Measurements from ENCODE around the gene TBXA2R. TPM values are rescaled to one million over a fixed set of nuclear protein-coding genes. Genes with fewer than 3 reads are reported as not detected.
A peak's percentile ranks its signal among the peaks of the same experiment; 100 is the strongest.

Gene TBXA2R
- total and polyA plus RNA-seq, 2 experiments from 2014 or later = 0.42 to 0.73 TPM

DNA sequence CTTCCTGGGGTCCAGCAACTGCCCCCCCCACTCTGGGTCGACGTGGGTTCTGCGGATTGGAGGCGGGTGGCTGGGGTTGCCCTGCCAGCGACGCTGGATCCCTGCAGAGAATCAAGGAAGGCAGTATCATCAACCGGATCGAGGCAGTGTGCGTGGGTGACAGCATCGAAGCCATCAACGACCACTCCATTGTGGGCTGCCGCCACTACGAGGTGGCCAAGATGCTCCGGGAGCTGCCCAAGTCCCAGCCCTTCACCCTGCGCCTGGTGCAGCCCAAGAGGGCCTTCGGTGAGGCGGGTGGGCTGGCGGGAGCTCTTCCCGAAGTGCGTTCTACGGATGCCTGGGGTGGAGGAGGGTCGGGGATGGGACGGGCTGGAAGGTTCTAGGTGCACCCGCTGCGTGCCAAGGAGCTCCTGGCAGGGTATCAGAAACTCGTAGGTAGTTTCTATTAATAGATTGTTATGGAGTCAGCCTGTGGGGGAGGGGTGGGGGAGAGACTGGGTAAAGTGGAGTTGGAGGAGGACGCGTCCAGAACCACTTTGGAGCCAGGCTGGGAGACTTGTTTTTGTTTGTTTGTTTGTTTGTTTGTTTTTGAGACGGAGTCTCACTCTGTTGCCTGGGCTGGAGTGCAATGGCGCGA lies 19.8 kb downstream of the TBXA2R start:
- peak; percentile 20 for ATAC-seq
- no peak for DNase-seq (ENCODE audit: low spot score)
- no peaks in the 10 kb centered on the region for H3K36me3 ChIP-seq (ENCODE audit: insufficient read depth)
- no peak overlapping the region for H3K4me3 Mint-ChIP-seq
- H3F3A ChIP-seq (replicated peaks; ENCODE audit: low read depth) = peaks cover 6% of the 10 kb centered on the region; the same call in 1 of the 2 replicates
- no peak overlapping the region for H3K27ac Mint-ChIP-seq
- H2AFZ ChIP-seq = no peak overlapping the region
- H3K9me3 Mint-ChIP-seq = peaks cover 17% of the 10 kb centered on the region
- no peak for TF ChIP-seq EZH2phosphoT487 (IDR thresholded peaks at IDR 0.05; ENCODE audit: unreplicated experiment)
- no peak for TF ChIP-seq ZNF331 (CRISPR knock-in tag; IDR thresholded peaks at IDR 0.05; ENCODE audit: low read depth)
- no peak for TF ChIP-seq POLR2AphosphoS5 (IDR thresholded peaks at IDR 0.05; ENCODE audit: low read depth)
- TF ChIP-seq, protein P1, sequence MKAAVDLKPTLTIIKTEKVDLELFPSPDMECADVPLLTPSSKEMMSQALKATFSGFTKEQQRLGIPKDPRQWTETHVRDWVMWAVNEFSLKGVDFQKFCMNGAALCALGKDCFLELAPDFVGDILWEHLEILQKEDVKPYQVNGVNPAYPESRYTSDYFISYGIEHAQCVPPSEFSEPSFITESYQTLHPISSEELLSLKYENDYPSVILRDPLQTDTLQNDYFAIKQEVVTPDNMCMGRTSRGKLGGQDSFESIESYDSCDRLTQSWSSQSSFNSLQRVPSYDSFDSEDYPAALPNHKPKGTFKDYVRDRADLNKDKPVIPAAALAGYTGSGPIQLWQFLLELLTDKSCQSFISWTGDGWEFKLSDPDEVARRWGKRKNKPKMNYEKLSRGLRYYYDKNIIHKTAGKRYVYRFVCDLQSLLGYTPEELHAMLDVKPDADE (IDR thresholded peaks at IDR 0.05) = no peak
- TF ChIP-seq NANOG (IDR thresholded peaks at IDR 0.05; ENCODE audit: borderline replicate concordance) = no peak
- no peaks in the 10 kb centered on the region for H3K79me2 ChIP-seq (replicated peaks; ENCODE audit: insufficient read depth)
- peaks cover 47% of the 10 kb centered on the region for H3K27me3 ChIP-seq (ENCODE audit: insufficient read depth)
- no peak overlapping the region for H3K4me2 ChIP-seq
- no peaks in the 10 kb centered on the region for H4K20me1 ChIP-seq (replicated peaks; ENCODE audit: insufficient read depth)
- peaks cover 3% of the 10 kb centered on the region; the same call in 2 of the 3 replicates for H3K36me3 Mint-ChIP-seq (ENCODE audit: low read depth)
- H3K4me3 ChIP-seq = no peak overlapping the region
- peaks cover 16% of the 10 kb centered on the region for H3K27me3 Mint-ChIP-seq (ENCODE audit: insufficient read depth, low read depth, poor library complexity)
- no peaks in the 10 kb centered on the region for H3K4me1 Mint-ChIP-seq
- H3K27ac ChIP-seq (ENCODE audit: low read depth) = no peak overlapping the region
- no peaks in the 10 kb centered on the region for H3K9me2 ChIP-seq (ENCODE audit: insufficient read depth)
- H3K4me1 ChIP-seq (ENCODE audit: insufficient read depth) = no peaks in the 10 kb centered on the region

DNA sequence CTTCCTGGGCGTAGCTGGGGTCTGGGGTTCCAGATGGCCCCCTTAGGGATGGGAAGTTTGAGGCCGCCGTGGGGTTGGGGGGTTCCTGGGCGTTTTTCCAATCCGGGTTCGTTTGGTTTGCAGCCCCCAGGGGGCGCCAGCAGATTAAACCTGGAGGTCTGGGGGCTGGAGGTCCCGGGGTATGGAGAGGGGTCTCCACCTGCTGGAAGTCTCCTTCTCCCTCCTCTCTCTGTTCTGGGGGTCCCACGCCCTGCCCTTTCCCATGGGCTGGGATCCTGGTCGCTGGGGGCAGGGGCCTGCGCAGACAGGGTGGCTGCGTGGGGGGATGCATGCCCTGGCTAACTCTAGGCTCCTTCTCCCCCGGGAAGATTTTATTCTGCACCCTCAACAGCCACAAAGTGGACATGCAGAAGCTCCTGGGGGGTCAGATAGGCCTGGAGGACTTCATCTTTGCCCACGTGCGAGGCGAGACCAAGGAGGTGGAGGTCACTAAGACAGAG lies 20.5 kb downstream of the TBXA2R start:
- TF ChIP-seq, protein P2, sequence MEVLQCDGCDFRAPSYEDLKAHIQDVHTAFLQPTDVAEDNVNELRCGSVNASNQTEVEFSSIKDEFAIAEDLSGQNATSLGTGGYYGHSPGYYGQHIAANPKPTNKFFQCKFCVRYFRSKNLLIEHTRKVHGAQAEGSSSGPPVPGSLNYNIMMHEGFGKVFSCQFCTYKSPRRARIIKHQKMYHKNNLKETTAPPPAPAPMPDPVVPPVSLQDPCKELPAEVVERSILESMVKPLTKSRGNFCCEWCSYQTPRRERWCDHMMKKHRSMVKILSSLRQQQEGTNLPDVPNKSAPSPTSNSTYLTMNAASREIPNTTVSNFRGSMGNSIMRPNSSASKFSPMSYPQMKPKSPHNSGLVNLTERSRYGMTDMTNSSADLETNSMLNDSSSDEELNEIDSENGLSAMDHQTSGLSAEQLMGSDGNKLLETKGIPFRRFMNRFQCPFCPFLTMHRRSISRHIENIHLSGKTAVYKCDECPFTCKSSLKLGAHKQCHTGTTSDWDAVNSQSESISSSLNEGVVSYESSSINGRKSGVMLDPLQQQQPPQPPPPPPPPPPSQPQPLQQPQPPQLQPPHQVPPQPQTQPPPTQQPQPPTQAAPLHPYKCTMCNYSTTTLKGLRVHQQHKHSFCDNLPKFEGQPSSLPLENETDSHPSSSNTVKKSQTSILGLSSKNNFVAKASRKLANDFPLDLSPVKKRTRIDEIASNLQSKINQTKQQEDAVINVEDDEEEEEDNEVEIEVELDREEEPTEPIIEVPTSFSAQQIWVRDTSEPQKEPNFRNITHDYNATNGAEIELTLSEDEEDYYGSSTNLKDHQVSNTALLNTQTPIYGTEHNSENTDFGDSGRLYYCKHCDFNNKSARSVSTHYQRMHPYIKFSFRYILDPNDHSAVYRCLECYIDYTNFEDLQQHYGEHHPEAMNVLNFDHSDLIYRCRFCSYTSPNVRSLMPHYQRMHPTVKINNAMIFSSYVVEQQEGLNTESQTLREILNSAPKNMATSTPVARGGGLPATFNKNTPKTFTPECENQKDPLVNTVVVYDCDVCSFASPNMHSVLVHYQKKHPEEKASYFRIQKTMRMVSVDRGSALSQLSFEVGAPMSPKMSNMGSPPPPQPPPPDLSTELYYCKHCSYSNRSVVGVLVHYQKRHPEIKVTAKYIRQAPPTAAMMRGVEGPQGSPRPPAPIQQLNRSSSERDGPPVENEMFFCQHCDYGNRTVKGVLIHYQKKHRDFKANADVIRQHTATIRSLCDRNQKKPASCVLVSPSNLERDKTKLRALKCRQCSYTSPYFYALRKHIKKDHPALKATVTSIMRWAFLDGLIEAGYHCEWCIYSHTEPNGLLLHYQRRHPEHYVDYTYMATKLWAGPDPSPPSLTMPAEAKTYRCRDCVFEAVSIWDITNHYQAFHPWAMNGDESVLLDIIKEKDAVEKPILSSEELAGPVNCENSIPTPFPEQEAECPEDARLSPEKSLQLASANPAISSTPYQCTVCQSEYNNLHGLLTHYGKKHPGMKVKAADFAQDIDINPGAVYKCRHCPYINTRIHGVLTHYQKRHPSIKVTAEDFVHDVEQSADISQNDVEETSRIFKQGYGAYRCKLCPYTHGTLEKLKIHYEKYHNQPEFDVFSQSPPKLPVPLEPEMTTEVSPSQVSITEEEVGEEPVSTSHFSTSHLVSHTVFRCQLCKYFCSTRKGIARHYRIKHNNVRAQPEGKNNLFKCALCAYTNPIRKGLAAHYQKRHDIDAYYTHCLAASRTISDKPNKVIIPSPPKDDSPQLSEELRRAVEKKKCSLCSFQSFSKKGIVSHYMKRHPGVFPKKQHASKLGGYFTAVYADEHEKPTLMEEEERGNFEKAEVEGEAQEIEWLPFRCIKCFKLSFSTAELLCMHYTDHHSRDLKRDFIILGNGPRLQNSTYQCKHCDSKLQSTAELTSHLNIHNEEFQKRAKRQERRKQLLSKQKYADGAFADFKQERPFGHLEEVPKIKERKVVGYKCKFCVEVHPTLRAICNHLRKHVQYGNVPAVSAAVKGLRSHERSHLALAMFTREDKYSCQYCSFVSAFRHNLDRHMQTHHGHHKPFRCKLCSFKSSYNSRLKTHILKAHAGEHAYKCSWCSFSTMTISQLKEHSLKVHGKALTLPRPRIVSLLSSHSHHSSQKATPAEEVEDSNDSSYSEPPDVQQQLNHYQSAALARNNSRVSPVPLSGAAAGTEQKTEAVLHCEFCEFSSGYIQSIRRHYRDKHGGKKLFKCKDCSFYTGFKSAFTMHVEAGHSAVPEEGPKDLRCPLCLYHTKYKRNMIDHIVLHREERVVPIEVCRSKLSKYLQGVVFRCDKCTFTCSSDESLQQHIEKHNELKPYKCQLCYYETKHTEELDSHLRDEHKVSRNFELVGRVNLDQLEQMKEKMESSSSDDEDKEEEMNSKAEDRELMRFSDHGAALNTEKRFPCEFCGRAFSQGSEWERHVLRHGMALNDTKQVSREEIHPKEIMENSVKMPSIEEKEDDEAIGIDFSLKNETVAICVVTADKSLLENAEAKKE (CRISPR knock-in tag; IDR thresholded peaks at IDR 0.05) = no peak
- TF ChIP-seq, protein P3, sequence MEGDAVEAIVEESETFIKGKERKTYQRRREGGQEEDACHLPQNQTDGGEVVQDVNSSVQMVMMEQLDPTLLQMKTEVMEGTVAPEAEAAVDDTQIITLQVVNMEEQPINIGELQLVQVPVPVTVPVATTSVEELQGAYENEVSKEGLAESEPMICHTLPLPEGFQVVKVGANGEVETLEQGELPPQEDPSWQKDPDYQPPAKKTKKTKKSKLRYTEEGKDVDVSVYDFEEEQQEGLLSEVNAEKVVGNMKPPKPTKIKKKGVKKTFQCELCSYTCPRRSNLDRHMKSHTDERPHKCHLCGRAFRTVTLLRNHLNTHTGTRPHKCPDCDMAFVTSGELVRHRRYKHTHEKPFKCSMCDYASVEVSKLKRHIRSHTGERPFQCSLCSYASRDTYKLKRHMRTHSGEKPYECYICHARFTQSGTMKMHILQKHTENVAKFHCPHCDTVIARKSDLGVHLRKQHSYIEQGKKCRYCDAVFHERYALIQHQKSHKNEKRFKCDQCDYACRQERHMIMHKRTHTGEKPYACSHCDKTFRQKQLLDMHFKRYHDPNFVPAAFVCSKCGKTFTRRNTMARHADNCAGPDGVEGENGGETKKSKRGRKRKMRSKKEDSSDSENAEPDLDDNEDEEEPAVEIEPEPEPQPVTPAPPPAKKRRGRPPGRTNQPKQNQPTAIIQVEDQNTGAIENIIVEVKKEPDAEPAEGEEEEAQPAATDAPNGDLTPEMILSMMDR (conservative IDR thresholded peaks at IDR 0.05; ENCODE audit: low read depth in 2 of 2) = peak; percentile 73 to 83
- Histone ChIP-seq H3K27ac (ENCODE audit: low read depth) (no peak overlapping the region), H3K36me3 (ENCODE audit: insufficient read depth) (no peaks in the 10 kb centered on the region), H3K9me2 (ENCODE audit: insufficient read depth) (no peaks in the 10 kb centered on the region), H2AFZ (peak overlapping the region; percentile 95), H4K20me1 (replicated peaks; ENCODE audit: insufficient read depth) (no peaks in the 10 kb centered on the region), H3K4me2 (peak overlapping the region; percentile 80), H3K4me3 (peak overlapping the region; percentile 61), H3K4me1 (ENCODE audit: insufficient read depth) (no peaks in the 10 kb centered on the region), H3F3A (replicated peaks; ENCODE audit: low read depth) (peaks cover 6% of the 10 kb centered on the region; the same call in 1 of the 2 replicates), H3K27me3 (ENCODE audit: insufficient read depth) (peaks cover 48% of the 10 kb centered on the region), H3K79me2 (replicated peaks; ENCODE audit: insufficient read depth) (no peaks in the 10 kb centered on the region)
- DNase-seq (ENCODE audit: low spot score) (peak; percentile 87), ATAC-seq (peak; percentile 88)
- Mint-ChIP-seq H3K4me1 (no peaks in the 10 kb centered on the region), H3K27ac (no peak overlapping the region), H3K4me3 (peak overlapping the region; percentile 47), H3K9me3 (peaks cover 11% of the 10 kb centered on the region), H3K36me3 (ENCODE audit: low read depth) (peaks cover 3% of the 10 kb centered on the region; the same call in 1 of the 3 replicates), H3K27me3 (ENCODE audit: insufficient read depth, low read depth, poor library complexity) (peaks cover 15% of the 10 kb centered on the region)

Data from GM23338 (cell line).